ENCODE data around the gene RELL2.
"Not testable (repeated sequence)": the region's sequence is repeated elsewhere in the genome, so short reads cannot be mapped to it uniquely, and the experiment has no call there.

Gene RELL2

DNA sequence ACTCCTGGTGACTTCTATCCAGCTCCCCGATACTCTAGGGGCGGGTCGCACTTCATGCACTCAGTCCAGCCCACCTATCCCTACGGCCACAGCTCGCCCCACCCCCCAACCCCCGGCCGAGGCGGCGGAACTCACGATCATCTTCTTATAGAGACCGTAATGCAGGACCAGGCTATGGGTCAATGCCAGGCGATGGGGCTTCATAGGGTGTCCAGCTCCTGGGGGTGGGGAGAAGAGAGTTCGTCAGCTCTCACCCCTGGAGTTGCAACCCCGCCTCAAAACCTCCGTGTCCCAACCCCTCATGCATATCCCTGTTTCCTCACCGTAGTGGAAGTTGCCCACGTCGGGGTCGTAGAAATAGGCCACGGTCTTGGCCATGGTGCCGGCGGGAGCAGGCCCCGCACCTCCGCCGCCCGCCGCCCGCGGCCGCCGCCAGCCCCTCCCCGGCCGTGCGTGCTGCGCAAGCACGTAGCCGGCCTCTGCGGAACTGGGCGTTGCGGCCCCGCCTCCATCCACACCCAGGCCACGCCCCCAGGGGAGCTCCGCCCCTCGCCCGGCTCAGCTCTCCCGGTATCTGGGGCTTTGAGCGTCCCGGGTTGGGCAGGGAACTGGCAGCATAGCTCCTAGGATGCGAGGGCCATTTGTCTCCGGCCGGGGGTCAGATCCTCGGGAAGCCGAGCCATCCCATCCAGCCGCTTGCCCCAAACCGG, at the start of gene RELL2, which contains the start of gene HDAC3:
RELL2 (plus strand) TSS at position 585 of the 710 bp plus-strand sequence. CDS start 1,229 bp downstream, outside the sequence.
HDAC3 (minus strand) TSS at position 437 of the 710 bp plus-strand sequence; CDS start at position 378, 59 bp downstream.
- DNase-seq, result peak; percentile 90 to 95

DNA sequence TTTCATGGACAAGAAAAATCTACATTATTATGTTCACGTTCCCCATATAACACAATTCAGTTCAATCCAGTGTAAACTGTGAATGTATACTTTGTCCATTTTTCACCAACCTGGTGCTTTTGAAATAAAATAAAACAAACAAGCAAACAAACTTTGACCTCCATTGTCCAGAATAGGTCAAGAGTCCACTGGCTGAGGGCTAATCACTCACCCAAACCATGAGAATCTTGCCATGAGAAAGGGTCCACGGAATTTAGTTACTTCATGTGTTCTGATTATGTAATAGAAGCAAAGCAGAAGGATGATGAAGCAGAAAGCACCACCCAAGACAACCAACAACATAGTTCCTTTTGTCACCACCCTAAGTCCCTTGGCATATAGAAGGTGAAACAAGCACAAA, 46.7 kb upstream of the RELL2 start:
- DNase-seq, result no peak

- no peak for DNase-seq
Observed at GRCh38 chr5:141596867-141597266, 39.9 kb upstream of the RELL2 start.

- no peak for DNase-seq
Observed at GRCh38 chr5:141597394-141597793, 39.4 kb upstream of the RELL2 start.

- DNase-seq, result no peak
Observed at GRCh38 chr5:141597814-141598213, 39.0 kb upstream of the RELL2 start.

DNA sequence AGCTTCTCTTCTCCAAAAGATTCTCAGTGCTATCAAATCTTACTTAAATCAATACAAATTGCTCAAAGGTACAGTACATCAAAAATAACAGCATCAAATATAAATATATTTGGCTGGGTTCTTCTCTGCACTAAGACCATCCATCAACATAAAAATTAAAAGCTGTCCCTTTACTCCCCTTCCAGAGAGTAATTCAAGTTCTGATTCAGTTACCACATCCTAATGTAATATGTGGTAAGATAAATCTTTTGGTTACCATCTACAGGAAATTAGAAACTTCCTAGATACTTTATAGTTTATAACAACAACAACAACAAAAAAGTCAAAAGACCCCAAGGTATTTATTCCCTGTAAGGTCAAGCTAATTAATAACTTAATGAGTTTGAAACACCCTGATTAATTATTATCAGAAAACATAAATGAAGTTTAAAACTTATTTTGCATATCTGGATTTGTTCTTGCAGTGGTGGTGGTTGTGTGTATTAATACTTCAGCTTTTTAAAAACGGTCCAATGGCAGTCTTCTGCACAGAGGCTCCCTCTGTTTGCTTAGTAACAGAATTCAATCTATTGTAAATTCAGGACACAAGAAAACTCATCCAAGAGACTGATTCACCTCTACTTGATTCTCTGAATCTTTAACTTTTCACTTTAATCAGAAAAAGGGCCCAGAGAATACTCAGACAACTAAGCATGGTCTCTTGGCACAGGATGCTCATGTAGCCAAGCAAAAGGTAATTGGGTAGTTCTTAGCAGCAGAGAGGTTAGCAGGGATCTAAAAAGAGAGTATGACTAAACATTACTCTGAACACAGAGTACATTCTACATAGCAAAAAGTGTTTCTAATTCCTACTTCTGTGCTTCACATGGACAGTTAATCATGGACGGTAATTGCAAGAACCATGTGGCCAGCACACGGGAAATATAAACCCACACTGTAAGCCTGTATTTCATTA, 38.1 kb upstream of the RELL2 start:
- DNase-seq, result no peak

- DNase-seq, result no peak
Observed at GRCh38 chr5:141602606-141603005, 34.2 kb upstream of the RELL2 start.

GRCh38 chr5:141603923-141604717, 32.7 kb upstream of the RELL2 start:
- no peak for DNase-seq

DNA sequence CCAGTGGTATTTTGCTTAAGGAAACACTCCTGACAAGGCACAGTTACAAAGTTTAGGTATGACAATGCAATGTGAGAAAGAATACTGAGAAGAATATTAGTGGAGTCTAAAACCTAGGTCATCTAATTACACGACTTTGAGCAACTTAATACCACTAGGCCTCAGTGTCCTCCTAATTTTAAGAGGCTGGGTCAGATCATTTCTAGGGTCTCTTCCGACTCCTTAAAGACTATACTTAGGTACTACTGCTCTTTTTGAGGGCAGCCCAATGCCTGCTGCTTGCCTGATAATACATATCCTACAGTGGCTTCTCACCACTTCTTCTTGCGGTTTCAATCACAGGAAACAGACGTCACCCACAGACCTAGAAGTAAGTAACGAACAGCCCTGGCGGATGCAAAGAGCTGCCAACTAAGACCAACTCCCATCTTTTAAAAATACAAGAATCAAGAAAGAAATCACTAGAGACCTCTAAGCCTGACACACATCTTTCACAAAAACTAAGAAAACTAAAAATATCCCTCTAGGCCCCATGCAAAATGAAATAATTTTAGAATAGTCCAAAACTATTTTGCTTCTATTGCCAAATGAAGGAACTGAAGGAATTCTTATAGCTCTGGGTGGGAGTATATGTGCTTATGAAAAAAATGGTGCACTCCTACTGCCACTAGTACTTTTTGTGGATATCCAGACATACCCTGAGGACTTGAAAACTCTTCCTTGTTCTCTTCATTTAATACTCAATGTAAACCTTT, 31.1 kb upstream of the RELL2 start:
- DNase-seq, result peak; percentile 26 to 70

- no peak for DNase-seq
Observed at GRCh38 chr5:141608046-141608445, 28.8 kb upstream of the RELL2 start.

GRCh38 chr5:141608557-141608956, 28.2 kb upstream of the RELL2 start:
- DNase-seq, result no peak

GRCh38 chr5:141609044-141609443, 27.8 kb upstream of the RELL2 start:
- no peak for DNase-seq

GRCh38 chr5:141609921-141610320, 26.9 kb upstream of the RELL2 start:
- not testable (repeated sequence) for DNase-seq

DNA sequence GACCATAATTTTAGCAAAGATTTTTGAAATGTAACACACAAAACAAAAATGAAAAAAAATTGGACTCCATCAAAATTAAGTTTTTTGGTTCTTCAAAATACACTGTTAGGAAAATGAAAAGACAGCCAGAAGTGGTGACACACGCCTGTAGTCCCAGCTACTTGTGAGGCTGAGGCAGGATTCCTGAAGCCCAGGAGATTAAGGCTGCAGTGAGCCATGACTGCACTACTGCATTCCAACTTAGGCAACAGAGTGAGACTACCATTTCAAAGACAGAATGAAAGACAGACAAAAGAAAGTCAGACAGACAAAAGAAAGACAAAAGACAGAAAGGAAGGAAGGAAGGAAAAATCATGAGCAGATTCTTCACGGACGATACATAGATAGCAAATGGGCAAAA, 25.5 kb upstream of the RELL2 start:
- no peak for DNase-seq

GRCh38 chr5:141613344-141613743, 23.5 kb upstream of the RELL2 start:
- no peak for DNase-seq

GRCh38 chr5:141615991-141616720, 20.6 kb upstream of the RELL2 start:
- peak in 1 of 2 experiments; percentile 62 for DNase-seq

- DNase-seq, result no peak
Observed at GRCh38 chr5:141617128-141617527, 19.7 kb upstream of the RELL2 start.

DNA sequence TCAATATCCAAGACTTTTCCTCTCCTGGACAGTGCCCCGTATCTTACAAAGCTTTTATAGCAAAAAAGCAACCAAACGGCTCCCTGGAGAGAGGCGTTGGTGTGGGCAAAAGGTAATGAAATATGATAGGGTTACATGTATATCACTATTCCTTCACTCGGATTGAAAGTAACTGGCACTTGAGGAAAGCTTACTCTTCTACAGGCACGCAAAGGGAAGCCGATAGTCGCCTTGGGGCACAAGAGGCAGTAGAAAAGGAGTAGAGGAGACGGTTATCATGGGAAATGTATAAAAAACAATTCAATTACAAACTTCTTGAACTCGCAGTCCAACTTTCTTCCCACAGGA, 19.1 kb upstream of the RELL2 start:
- no peak for DNase-seq

GRCh38 chr5:141618030-141618803, 18.6 kb upstream of the RELL2 start:
- peak; percentile 48 to 51 for DNase-seq

GRCh38 chr5:141618804-141619554, 17.8 kb upstream of the RELL2 start, which contains the start of gene DIAPH1:
TSS of gene DIAPH1 (minus strand) at chr5:141619000. CDS start at chr5:141618914, 86 bp downstream.
- DNase-seq, result peak; percentile 98 to 99

Data from stimulated activated CD4-positive, alpha-beta T cell treated with anti-CD3 and anti-CD28 coated beads, Interleukin-4, amount 100 ng/mL, for 4 hours (primary cell).